Hematopoietic multipotent progenitor cell (in vitro differentiated cells): ENCODE data around the gene POLR2E. TPM values are rescaled to one million over a fixed set of nuclear protein-coding genes. Genes with fewer than 3 reads are reported as not detected.

Source experiments
- DNase-seq, 3 donors: peaks; one replicate each; pipeline ENCODE4 v3.0.0-alpha.2; 2011 to 2015; ENCODE audit warnings: low read depth in 2 of 3, low spot score in 2 of 3
- total RNA-seq: library from RNA; depleted of rRNA; stranded (reverse); fragments of >200 nt; gene quantifications from one replicate; pipeline ENCODE4 v1.2.3, GENCODE V29; 2012

The POLR2E gene
- total RNA-seq, 1 donor: 107 TPM

DNA sequence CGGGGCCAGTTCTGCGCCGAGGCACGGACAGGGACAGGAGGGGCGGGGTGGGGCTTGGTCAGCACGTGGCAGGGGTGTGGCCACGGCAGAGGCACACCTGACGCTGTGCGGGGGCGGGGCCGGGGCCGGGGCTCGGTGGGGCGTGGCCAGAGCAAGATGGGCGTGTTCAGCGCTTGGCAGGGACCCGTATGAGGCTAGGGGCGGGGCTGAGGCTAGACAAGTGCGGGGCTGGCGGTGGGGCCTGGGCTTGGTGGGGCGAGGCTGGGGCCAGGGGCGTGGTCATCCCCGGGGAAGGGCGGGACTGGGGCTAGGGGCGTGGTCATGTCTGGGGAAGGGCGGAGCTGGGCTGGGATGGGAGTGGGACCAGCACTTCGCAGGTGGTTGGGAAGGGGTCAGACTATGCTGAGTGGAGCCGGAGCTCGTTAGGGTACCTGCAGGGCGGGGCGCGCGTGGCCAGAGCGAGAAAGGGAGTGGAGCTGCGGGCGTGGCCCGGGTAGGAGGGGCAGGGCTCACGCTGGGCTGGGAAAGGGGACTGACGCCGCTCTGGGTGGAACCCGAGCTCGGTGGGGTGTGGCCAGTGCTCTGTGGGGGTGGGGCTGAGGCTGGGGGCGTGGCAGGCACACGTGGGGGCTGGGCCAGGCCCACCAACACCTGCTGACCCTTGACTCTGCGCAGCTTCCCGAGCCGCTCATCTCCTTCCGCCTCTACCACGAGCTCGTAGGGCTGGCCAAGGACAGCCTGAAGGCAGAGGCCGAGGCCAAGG is 12.8 kb downstream of the POLR2E start:
- peak in 2 of 3 donors; percentile 32 to 68 for DNase-seq

GRCh38 chr19:1081301-1082164 is 13.6 kb downstream of the POLR2E start:
- DNase-seq: no peak

- no peak for DNase-seq
Observed at GRCh38 chr19:1080360-1081161, 14.6 kb downstream of the POLR2E start.

DNA sequence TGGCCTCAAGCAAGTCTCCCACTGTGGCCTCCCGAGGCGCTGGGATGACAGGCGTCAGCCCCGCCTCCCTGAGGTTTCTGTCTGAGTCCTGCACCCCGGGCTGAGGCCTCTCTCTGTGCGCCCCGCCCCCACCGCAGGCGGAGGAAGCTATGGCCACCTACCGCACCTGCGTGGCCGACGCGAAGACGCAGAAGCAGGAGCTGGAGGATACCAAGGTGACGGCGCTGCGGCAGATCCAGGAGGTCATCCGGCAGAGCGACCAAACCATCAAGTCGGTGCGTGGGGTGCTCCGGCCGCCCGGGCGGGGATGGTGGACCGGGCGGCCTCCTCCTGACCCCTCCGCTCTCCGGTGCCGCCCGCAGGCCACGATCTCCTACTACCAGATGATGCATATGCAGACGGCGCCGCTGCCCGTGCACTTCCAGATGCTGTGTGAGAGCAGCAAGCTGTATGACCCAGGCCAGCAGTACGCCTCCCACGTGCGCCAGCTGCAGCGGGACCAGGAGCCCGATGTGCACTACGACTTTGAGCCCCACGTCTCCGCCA is 15.5 kb downstream of the POLR2E start:
- DNase-seq: no peak

DNA sequence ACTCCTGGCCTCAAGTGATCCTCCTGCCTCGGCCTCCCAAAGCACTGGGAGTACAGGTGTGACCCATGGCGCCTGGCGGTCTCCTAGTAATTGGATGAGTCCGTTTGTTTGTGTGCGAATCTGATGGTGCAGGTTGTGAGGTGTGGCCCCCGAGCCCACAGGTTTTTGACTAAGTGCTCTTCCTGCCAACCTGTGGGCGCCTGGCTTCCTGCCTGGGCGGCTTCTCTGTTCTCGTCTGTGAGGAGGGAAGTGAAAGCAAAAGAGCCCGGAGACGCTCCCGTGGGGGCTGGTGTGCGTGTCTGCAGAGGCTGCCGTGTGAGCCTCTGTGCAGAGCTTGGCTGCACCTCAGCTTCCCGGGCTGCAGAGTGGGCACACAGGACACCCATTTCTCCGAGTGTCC is 18.2 kb downstream of the POLR2E start:
- peak; percentile 79 to 90 (median 87) for DNase-seq

- DNase-seq: no peak
Observed at GRCh38 chr19:1076046-1076386, 19.2 kb downstream of the POLR2E start.

DNA sequence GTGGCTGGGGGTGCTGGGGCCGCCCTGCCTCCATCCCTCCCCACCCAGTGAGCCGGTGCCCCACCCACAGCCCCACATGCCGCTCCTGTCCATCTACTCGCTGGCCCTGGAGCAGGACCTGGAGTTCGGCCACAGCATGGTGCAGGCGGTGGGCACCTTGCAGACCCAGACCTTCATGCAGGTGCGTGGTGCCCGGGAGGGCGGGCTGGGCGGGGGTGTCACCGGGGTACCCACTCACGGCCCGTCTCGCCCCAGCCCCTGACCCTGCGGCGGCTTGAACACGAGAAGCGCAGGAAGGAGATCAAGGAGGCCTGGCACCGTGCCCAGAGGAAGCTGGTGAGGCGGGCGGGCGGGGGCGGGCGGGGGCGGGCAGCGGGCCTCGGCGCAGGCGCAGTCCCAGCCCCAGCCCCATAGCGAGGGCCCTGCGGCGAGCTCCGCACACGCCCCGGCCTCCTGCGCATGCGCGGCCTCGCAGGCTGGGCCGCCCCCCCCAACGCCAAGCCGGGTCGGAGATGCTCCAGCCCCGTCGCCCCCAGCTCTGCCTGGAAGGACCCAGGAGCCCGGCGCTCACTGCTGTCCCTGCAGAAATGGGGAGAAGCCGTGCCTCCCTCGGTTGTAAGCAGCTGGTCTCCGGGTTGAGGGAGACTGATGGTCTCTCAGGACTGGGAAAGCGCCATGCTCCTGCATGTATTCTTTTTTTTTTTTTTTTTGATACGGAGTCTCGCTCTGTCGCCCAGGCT is 20.5 kb downstream of the POLR2E start:
- peak; percentile 92 to 94 (median 92) for DNase-seq

- DNase-seq: no peak
Observed at GRCh38 chr19:1073956-1074517, 21.1 kb downstream of the POLR2E start.

- DNase-seq: no peak
Observed at GRCh38 chr19:1073063-1073955, 21.9 kb downstream of the POLR2E start.

DNA sequence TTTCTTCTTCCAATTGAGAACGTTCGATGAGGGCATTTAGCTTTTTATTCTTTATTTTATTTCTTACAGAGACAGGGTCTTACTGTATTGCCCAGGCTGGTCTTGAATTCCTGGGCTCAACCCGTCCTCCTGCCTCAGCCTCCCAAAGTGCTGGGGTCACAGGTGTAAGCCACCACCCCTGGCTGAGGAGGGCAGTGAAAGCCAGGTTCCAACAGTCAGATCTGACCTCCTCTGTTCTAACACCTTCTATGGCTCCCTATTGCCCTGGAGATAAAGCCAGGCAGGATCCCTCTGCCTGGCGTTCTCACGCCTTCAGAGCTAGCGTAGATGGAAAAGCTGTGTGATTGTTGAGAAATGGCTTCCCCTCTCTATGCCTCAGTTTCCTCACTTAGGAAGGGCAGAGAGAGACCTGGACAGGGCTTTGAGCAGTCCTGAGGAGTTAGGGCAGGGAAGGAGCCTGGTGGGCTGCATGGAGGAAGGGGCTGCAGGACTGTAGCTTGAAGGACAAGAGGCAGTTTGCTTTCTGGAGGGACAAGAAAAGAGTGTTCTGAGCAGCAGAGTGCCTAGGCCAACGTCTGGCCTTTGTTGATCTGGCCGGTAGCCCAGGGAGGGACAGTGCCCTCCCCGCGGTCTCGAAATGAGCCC is 22.7 kb downstream of the POLR2E start:
- no peak for DNase-seq

- DNase-seq: no peak
Observed at GRCh38 chr19:1070931-1071791, 24.0 kb downstream of the POLR2E start.

DNA sequence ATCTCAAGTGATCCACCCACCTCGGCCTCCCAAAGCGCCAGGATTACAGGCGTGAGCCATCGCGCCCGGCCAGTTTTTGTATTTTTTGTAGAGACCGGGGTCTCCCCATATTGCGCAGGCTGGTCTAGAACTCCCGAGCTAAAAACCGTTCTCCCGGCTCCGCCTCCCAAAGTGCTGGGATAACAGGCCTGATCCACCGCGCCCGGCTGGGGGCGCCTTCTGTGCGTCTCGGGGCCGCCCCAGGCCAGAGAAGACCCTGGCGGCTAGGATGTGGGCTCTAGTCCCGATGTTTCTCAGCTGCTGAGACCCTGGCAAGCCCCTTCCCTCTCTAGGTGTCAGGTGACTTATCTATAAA is 24.6 kb downstream of the POLR2E start:
- DNase-seq: no peak

GRCh38 chr19:1069009-1069779 is 26.0 kb downstream of the POLR2E start:
- DNase-seq: peak in 2 of 3 donors; percentile 90 to 95

DNA sequence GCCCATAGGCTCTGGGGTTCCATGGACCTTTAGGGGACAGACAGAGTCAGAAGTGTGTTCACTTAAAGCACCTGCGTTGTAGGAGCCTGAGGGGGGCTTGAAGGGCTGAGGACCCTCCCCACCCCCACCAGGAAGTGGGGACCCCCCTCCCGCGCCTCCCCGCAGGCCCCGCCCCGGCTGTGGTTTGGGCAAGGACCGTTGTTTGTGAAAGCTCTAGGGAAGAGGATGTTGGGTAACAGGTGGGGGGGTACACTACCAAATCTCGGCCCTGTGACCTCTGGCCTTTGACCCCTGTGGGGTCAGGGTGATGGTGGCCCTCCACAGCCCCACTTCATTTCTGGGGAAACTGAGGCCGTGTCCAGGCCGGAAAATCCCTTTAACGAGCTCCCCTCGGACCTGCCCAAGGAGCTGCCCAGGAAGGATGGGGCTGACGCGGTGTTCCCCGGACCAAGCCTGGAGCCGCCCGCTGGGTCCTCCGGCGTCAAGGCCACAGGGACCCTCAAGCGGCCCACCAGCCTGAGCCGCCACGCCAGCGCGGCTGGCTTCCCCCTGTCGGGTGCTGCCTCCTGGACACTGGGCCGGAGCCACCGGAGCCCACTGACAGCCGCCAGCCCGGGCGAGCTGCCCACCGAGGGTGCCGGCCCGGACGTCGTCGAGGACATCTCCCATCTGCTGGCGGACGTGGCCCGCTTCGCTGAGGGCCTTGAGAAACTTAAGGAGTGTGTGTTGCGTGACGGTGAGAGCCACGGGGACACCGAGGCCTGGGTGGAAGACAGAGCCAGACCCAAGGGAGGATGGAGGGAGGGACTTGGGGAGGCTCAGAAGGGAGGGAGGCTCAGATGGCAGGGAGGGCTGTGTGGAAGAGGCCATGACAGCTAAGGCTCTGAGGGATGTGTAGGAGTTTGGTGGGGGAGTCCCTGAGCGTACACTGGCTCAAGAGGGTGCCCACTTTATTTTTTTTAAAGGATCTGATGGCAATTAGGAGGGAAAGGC is 26.9 kb downstream of the POLR2E start:
- DNase-seq: peak in 2 of 3 donors; percentile 65 to 66

- DNase-seq: peak in 1 of 3 donors; percentile 70
Observed at GRCh38 chr19:1067341-1067957, 27.7 kb downstream of the POLR2E start.
